ENCODE results near the gene PDE4B. TPM values are rescaled to one million over a fixed set of nuclear protein-coding genes. Genes with fewer than 3 reads are reported as not detected.

The PDE4B gene
- total and polyA plus RNA-seq, 9 of the 15 experiments (the other 6 are each of a cell fraction or from before 2014, with no cell fraction given), result 0.09 TPM; not detected in 8

DNA sequence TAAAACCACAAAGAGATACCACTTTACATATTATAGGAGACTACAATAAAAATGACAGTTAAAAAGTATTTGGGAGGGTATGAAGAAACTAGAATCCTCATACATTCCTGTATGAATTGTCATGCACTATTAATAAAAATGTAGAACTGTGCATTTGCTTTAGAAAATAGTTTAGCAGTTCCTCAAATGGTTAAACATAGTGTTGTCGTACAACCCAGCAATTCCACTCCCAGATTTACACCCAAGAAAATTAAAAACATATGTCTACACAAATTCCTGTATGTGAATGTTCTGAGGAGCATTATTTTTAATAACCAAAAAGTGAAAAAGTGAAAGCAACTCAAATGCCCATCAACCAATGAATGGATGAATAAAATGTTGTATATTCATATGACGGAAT is 23.1 kb upstream of the PDE4B start:
- in situ Hi-C loops (cut with MboI), result no loop called here
- CTCF ChIA-PET (ENCODE audit: low intra/inter-chr PET ratio), result no interaction called here
- 2% methylated on average over 2 of the region's 2 CpGs for WGBS (ENCODE audit: insufficient coverage, low coverage, missing lambda C conversion rate)
- TF ChIP-seq RAD51 (IDR thresholded peaks at IDR 0.05; ENCODE audit: borderline replicate concordance, low read depth) (no peak), GATAD2A (IDR thresholded peaks at IDR 0.05) (no peak), EZH2 (IDR thresholded peaks at IDR 0.05; ENCODE audit: borderline replicate concordance, low read depth, low read length) (no peak), SLC30A9 (CRISPR knock-in tag; IDR thresholded peaks at IDR 0.05) (no peak), SP1 (CRISPR knock-in tag; IDR thresholded peaks at IDR 0.05) (no peak), ZNF212 (CRISPR knock-in tag; IDR thresholded peaks at IDR 0.05) (no peak), POLR2G (IDR thresholded peaks at IDR 0.05; ENCODE audit: low read depth, low read length) (no peak)
- Histone ChIP-seq H3K4me3 (no peak overlapping the region), H3K9me3 (replicated peaks; ENCODE audit: control insufficient read depth, insufficient read depth, low read depth, low read length) (no peaks in the 10 kb centered on the region), H3K4me1 (replicated peaks in 1 of 2; ENCODE audit: control insufficient read depth in 2 of 2, insufficient read depth in 2 of 2, low read length in 2 of 2) (no peaks in the 10 kb centered on the region), H4K20me1 (replicated peaks; ENCODE audit: control insufficient read depth, insufficient read depth, low read length) (no peaks in the 10 kb centered on the region), H3K36me3 (ENCODE audit: control insufficient read depth, insufficient read depth, low read length) (no peaks in the 10 kb centered on the region), H2AFZ (ENCODE audit: low read depth, low read length) (no peak overlapping the region), H3K27ac (ENCODE audit: extremely low read depth, low read depth, low read length) (no peak overlapping the region), H3K79me2 (ENCODE audit: control insufficient read depth, insufficient read depth, low read length) (no peaks in the 10 kb centered on the region), H3K9ac (ENCODE audit: insufficient read depth in 1 of 2, low read depth in 2 of 2, low read length in 2 of 2) (no peak overlapping the region), H3K4me2 (ENCODE audit: insufficient read depth, low read length) (no peak overlapping the region), H3K27me3 (ENCODE audit: control insufficient read depth in 2 of 2, insufficient read depth in 2 of 2, low read length in 2 of 2) (no peaks in the 10 kb centered on the region), H3K9me1 (ENCODE audit: control insufficient read depth, insufficient read depth, low read length) (no peaks in the 10 kb centered on the region)
- POLR2A ChIA-PET, result no interaction called here
- FAIRE-seq (no peak), DNase-seq (ENCODE audit: extremely low read depth in 1 of 4, low spot score in 3 of 4) (no peak), ATAC-seq (no peak)
- intact Hi-C loops (cut with micrococcal nuclease), result no loop called here
- BruUV-seq (replicated peaks), result no TSS peak

DNA sequence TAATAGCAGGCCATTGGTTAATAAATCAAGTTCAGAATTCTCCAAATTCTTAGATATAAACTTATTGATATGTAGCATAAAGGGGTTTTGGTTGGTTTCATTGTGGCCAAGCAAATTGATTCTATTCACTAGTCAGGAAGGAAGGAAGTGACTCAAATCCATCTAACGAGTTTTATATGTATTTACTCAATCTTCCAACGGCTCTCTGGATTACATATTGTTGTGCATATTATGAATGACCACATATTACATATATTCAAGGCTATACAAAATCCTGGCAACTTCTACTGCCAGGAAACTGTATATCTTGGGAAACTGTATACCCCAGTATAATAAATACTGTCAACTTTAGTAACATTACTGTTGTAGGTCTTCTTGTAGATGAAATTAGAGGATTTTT is 20.1 kb upstream of the PDE4B start:
- BruUV-seq (replicated peaks), result no TSS peak
- no peak overlapping the region for H3K4me2 ChIP-seq (ENCODE audit: insufficient read depth, low read length)
- in situ Hi-C loops (cut with MboI), result no loop called here
- H4K20me1 ChIP-seq (replicated peaks; ENCODE audit: control insufficient read depth, insufficient read depth, low read length), result no peaks in the 10 kb centered on the region
- no peak overlapping the region for H2AFZ ChIP-seq (ENCODE audit: low read depth, low read length)
- DNase-seq (ENCODE audit: extremely low read depth in 1 of 4, low spot score in 3 of 4) (no peak), FAIRE-seq (no peak), ATAC-seq (no peak)
- H3K4me3 ChIP-seq, result no peak overlapping the region
- H3K27me3 ChIP-seq (ENCODE audit: control insufficient read depth in 2 of 2, insufficient read depth in 2 of 2, low read length in 2 of 2), result no peaks in the 10 kb centered on the region
- no peaks in the 10 kb centered on the region for H3K79me2 ChIP-seq (ENCODE audit: control insufficient read depth, insufficient read depth, low read length)
- no peaks in the 10 kb centered on the region for H3K4me1 ChIP-seq (replicated peaks in 1 of 2; ENCODE audit: control insufficient read depth in 2 of 2, insufficient read depth in 2 of 2, low read length in 2 of 2)
- no peaks in the 10 kb centered on the region for H3K9me1 ChIP-seq (ENCODE audit: control insufficient read depth, insufficient read depth, low read length)
- no peak overlapping the region for H3K27ac ChIP-seq (ENCODE audit: extremely low read depth, low read depth, low read length)
- CTCF ChIA-PET (ENCODE audit: low intra/inter-chr PET ratio), result no interaction called here
- H3K36me3 ChIP-seq (ENCODE audit: control insufficient read depth, insufficient read depth, low read length), result no peaks in the 10 kb centered on the region
- no peak overlapping the region for H3K9ac ChIP-seq (ENCODE audit: insufficient read depth in 1 of 2, low read depth in 2 of 2, low read length in 2 of 2)
- 0% methylated on average over 2 of the region's 2 CpGs for WGBS (ENCODE audit: insufficient coverage, low coverage, missing lambda C conversion rate)
- TF ChIP-seq ATF1 (CRISPR knock-in tag; IDR thresholded peaks at IDR 0.05) (no peak), ATF1 (tag; IDR thresholded peaks at IDR 0.05) (no peak), TEAD1 (CRISPR knock-in tag; IDR thresholded peaks at IDR 0.05) (no peak)
- intact Hi-C loops (cut with micrococcal nuclease), result no loop called here
- POLR2A ChIA-PET, result no interaction called here
- H3K9me3 ChIP-seq (replicated peaks; ENCODE audit: control insufficient read depth, insufficient read depth, low read depth, low read length), result no peaks in the 10 kb centered on the region
